AG04450 (cell line): ENCODE results near the gene DCAF8L1. TPM values are rescaled to one million over a fixed set of nuclear protein-coding genes. Genes with fewer than 3 reads are reported as not detected.
"Not testable (repeated sequence)": the region's sequence is repeated elsewhere in the genome, so short reads cannot be mapped to it uniquely, and the experiment has no call there.

ENCODE experiments used
- CTCF ChIA-PET: fragments of 300-600, 350-600 bp; formaldehyde crosslinking; extraction: SDS; loops from one replicate; lab custom pipeline; 2022; ENCODE audit warnings: antibody characterized with exemption, inconsistent platforms; lab: Charles Lee
- POLR2A ChIA-PET: fragments of 350-600 bp; formaldehyde crosslinking; extraction: SDS; loops from one replicate; lab custom pipeline; 2021; ENCODE audit warnings: antibody characterized with exemption, inconsistent platforms; lab: Yijun Ruan, JAX
- DNase-seq: peaks from one replicate; pipeline ENCODE4 v3.0.0-alpha.2; 2011; ENCODE audit warnings: low read depth, low spot score
- H3K27ac ChIP-seq: one replicate; pipeline ENCODE4 v1.5.1; 2012; ENCODE audit warnings: low read depth, low read length, control low read depth
- H3K27me3 ChIP-seq: one replicate; pipeline ENCODE4 v1.6.0; 2012; ENCODE audit warnings: low read length; ENCODE audit not compliant: control insufficient read depth, insufficient read depth
- H3K4me3 ChIP-seq: 2 replicates; pipeline ENCODE4 v1.5.1; 2011; ENCODE audit warnings: mild to moderate bottlenecking, low read depth, low read length, control low read depth
- H3K9me3 ChIP-seq: 2 replicates; pipeline ENCODE4 v1.5.1; 2012; ENCODE audit warnings: low read length; ENCODE audit not compliant: control insufficient read depth, insufficient read depth
- CTCF ChIP-seq: IDR thresholded peaks from 2 replicates; pipeline ENCODE4 v1.5.1; 2011; ENCODE audit warnings: low read depth, low read length, control low read depth, inconsistent platforms
- polyA plus RNA-seq: library from polyadenylated mRNA; depleted of rRNA; stranded (reverse); fragments of >200 nt; gene quantifications from 2 replicates; pipeline ENCODE4 v1.2.3, GENCODE V29; 2011

The DCAF8L1 gene
- polyA plus RNA-seq, 1 experiment = not detected

DNA sequence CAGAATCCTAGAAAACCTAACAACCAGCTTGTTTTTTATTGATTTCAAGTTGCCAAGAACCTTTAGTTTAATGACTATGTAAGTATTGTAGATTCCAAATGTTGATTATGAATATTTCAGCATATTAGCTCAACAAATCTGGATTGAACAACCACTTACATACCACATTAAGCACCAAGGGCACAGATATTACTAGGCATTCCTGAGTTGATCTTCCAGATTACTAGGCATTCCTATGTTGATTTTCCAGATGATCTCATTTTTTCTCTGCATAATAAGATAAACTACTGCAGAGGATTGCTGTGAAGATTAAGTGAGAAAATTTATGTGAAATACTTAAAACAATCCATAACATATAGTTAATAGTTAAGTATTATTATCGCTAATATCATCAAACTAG is 17.4 kb upstream of the DCAF8L1 start:
- TF ChIP-seq CTCF = no peak
- no peak overlapping the region for H3K4me3 ChIP-seq
- no peaks in the 10 kb centered on the region for H3K27me3 ChIP-seq
- no peaks in the 10 kb centered on the region for H3K9me3 ChIP-seq
- DNase-seq = no peak
- no peak overlapping the region for H3K27ac ChIP-seq
- CTCF ChIA-PET = no interaction called here
- POLR2A ChIA-PET = no interaction called here

DNA sequence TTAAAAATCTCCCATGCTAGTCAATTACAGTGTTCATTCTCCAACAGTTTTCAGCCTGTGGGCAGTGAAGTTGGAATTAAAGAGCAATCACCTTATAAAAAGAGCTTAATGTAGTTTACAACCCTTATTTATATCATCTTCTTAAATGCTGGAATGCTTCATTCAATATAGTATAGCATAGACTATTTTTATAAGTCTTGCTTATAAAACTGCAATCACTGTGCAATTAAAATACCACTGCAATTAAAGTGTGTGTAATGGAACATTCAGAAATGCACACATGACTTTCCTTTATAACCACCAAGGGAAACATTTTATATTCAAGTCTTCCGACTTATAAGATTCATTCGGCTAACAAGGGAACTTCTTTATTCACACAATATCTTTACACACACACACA is 16.4 kb upstream of the DCAF8L1 start:
- no peak for TF ChIP-seq CTCF
- CTCF ChIA-PET = no interaction called here
- Histone ChIP-seq H3K27ac (no peak overlapping the region), H3K4me3 (no peak overlapping the region), H3K27me3 (no peaks in the 10 kb centered on the region), H3K9me3 (no peaks in the 10 kb centered on the region)
- POLR2A ChIA-PET = no interaction called here
- no peak for DNase-seq

- TF ChIP-seq CTCF = no peak
- no peak overlapping the region for H3K27ac ChIP-seq
- CTCF ChIA-PET = no interaction called here
- H3K9me3 ChIP-seq = no peaks in the 10 kb centered on the region
- H3K4me3 ChIP-seq = no peak overlapping the region
- POLR2A ChIA-PET = no interaction called here
- no peak for DNase-seq
- H3K27me3 ChIP-seq = no peaks in the 10 kb centered on the region
Observed at GRCh38 chrX:27996132-27996531, 14.9 kb upstream of the DCAF8L1 start.

DNA sequence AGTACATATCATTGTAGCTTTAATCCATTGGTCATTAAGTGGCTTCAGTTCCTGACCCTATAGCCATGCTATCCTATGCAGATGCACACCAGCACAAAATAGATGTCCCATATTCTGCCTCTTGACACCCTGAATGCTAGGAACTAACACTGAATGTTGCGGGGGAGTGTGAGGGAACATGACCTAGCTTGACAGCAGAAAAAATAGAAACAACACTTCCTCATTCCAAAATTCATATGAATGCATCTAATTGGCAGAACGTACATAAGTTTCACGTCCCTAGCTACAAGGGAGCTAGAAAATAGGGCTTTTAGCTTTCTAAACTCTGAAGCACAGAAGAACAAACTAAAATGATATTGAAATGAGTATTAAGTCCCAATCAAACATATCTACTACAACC is 14.4 kb upstream of the DCAF8L1 start:
- Histone ChIP-seq H3K27me3 (no peaks in the 10 kb centered on the region), H3K9me3 (no peaks in the 10 kb centered on the region), H3K27ac (no peak overlapping the region), H3K4me3 (no peak overlapping the region)
- TF ChIP-seq CTCF = no peak
- ChIA-PET POLR2A (no interaction called here), CTCF (no interaction called here)
- no peak for DNase-seq

DNA sequence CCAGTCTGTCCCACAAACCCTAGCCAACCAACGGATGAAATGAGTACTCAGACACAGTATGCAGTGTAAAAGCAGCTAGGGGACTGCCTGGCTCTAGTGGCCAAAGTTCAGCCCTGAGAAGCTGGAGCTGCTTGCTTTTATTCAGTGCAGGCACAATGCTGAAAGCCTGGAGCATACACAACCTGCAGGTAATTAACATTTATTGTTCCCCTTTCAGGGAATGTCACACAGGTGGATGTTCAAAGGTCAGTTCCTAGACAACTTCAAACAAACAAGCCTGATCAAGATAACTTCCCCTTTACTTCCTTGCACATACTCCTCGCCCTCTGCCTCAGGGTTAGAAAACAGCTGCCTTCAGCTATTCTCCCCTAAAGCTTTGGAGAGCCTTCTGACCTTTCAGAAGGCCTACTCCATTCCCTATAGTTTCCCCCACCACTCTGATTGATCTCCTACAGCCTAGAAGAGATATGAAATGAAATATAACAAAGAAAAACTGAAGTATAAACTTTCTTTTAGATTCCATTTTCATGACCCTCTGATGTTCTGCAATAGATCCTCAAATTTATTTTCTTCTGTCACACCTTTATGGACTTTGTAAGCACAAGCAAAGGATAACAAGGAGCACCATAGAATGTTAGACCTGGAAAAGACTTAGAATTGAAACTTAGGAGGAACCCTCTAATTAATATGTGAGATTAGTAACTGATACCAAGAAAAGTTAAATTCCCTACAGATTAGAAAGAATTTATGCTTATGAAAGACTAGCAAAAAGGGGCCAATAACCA is 6.8 kb upstream of the DCAF8L1 start:
- ChIA-PET POLR2A (no interaction called here), CTCF (no interaction called here)
- TF ChIP-seq CTCF = no peak
- Histone ChIP-seq H3K9me3 (no peaks in the 10 kb centered on the region), H3K27ac (no peak overlapping the region), H3K27me3 (no peaks in the 10 kb centered on the region), H3K4me3 (no peak overlapping the region)
- DNase-seq = no peak

GRCh38 chrX:27976934-27977333 is 4.3 kb downstream of the DCAF8L1 start:
- DNase-seq, H3K27me3 ChIP-seq, H3K4me3 ChIP-seq, POLR2A ChIA-PET, CTCF ChIA-PET, H3K27ac ChIP-seq, H3K9me3 ChIP-seq: not testable (repeated sequence)
